ENCODE results near the gene SEPTIN8. TPM values are rescaled to one million over a fixed set of nuclear protein-coding genes. Genes with fewer than 3 reads are reported as not detected.

The SEPTIN8 gene, protein sequence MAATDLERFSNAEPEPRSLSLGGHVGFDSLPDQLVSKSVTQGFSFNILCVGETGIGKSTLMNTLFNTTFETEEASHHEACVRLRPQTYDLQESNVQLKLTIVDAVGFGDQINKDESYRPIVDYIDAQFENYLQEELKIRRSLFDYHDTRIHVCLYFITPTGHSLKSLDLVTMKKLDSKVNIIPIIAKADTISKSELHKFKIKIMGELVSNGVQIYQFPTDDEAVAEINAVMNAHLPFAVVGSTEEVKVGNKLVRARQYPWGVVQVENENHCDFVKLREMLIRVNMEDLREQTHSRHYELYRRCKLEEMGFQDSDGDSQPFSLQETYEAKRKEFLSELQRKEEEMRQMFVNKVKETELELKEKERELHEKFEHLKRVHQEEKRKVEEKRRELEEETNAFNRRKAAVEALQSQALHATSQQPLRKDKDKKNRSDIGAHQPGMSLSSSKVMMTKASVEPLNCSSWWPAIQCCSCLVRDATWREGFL
- total RNA-seq = 37.9 and 50.1 TPM in 2 replicates

GRCh38 chr5:132777209-132778069 is at the start of gene SEPTIN8:
Gene SEPTIN8 (minus strand): TSS chr5:132777239. CDS start chr5:132777137, 102 bp downstream.

GRCh38 chr5:132812781-132813598 is 36.0 kb upstream of the SEPTIN8 start, which contains the start of gene SOWAHA:
Gene SOWAHA (plus strand): TSS chr5:132813302. CDS start chr5:132813622, 320 bp downstream.

GRCh38 chr5:132746954-132747615 is 30.0 kb downstream of the SEPTIN8 start, which contains the start of gene CCNI2:
Gene CCNI2 (plus strand): TSS chr5:132747426. CDS start chr5:132747496, 70 bp downstream.

DNA sequence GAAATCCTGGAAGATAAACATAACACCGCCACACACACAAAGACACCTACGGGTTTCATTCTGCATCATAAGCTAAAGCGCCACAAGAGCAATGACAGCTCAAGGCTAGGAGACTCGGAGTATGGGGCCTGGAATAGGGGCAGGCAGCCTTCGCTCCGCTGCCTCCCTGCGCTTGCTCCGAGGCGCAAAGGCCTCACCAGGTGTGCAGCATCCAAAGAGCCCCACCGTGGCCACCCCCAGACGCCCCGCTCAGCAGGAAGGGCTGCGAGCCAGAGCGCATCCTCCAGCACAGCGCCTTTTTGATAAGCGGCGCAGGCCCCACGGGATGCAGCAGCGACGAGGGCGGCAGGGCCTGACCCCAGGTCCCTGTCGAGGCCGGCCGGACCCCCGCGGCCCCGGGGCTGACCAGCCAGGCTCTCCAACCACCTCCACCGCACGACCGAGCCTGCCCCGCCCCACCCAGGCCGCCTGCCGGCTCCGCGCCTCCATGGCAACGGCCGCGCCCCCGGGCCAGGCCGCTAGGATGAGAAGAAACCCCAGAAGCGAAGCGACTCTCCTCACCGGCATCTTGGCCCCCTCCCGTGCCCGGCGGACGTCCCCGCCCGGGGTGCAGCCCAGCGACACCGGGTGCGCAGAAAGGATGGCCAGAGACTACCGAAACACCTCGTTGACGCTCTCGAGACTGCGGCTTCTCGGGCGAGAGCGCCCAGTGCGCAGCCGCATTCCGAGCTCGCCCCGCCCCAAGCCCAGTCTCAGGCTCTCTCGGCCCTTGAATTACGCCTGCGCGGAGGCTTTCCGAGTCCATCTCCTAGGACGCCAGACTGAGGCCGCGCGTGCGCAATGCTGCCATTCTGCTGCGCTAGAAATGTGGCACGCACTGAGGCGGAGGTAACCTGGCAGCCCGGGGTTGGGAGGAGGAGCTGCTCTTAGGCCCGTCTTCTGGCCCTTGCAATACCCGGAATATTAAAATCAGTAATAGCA is 39.9 kb downstream of the SEPTIN8 start, which contains the start of gene KIF3A:
TSS of gene KIF3A (minus strand) at position 694 of the 981 bp plus-strand sequence. CDS start at position 567, 127 bp downstream.

Other genes starting within 250 kb of the SEPTIN8 start
- gene IL5, start 233.7 kb downstream of the SEPTIN8 start, total RNA-seq = not detected in 2 replicates
- gene RAD50, start 220.3 kb downstream of the SEPTIN8 start, total RNA-seq = 16.0 and 16.8 TPM in 2 replicates
- not detected in 2 replicates for gene IL13, start 119.1 kb downstream of the SEPTIN8 start, total RNA-seq
- gene IL4, start 103.2 kb downstream of the SEPTIN8 start, total RNA-seq = not detected in 2 replicates
- gene KIF3A, start 39.7 kb downstream of the SEPTIN8 start, total RNA-seq = 3.1 and 3.5 TPM in 2 replicates
- under 0.01 TPM in 1 of 2 replicates, not detected in the other for gene CCNI2, start 29.8 kb downstream of the SEPTIN8 start, total RNA-seq
- gene SOWAHA, start 36.1 kb upstream of the SEPTIN8 start, total RNA-seq = 0.16 TPM in 1 of 2 replicates, not detected in the other
- 5.5 and 114 TPM in 2 replicates for gene SHROOM1, start 53.4 kb upstream of the SEPTIN8 start, total RNA-seq
- gene GDF9, start 89.2 kb upstream of the SEPTIN8 start, total RNA-seq = 1.3 TPM in 1 of 2 replicates, not detected in the other
- gene UQCRQ, start 89.4 kb upstream of the SEPTIN8 start, total RNA-seq = 86.2 and 222 TPM in 2 replicates
- gene LEAP2, start 96.4 kb upstream of the SEPTIN8 start, total RNA-seq = 0.32 TPM in 1 of 2 replicates, not detected in the other
- gene AFF4, start 186.4 kb upstream of the SEPTIN8 start, total RNA-seq = 38.5 and 44.4 TPM in 2 replicates
- 19.7 and 27.4 TPM in 2 replicates for gene ZCCHC10, start 249.3 kb upstream of the SEPTIN8 start, total RNA-seq

Data from epithelial cell of alveolus of lung (primary cell).